ENCODE measurements around the gene VRTN. TPM values are rescaled to one million over a fixed set of nuclear protein-coding genes. Genes with fewer than 3 reads are reported as not detected.

Gene VRTN
- total RNA-seq, 2 donors from 2014 or later: not detected

GRCh38 chr14:74346341-74346740, 1.9 kb upstream of the VRTN start:
- no peak for DNase-seq (ENCODE audit: low spot score in 2 of 2)
- H3K9me3 Mint-ChIP-seq: no peaks in the 10 kb centered on the region

GRCh38 chr14:74347097-74347794, 1.0 kb upstream of the VRTN start:
- DNase-seq (ENCODE audit: low spot score in 2 of 2) (no peak), ATAC-seq (no peak)
- Mint-ChIP-seq H3K9me3 (no peaks in the 10 kb centered on the region), H3K36me3 (no peaks in the 10 kb centered on the region), H3K27ac (no peak overlapping the region)

More at GRCh38 chr14:74346341-74346740, 1.9 kb upstream of the VRTN start:
- no peak overlapping the region for H3K27ac Mint-ChIP-seq
- ATAC-seq: no peak
- no peaks in the 10 kb centered on the region for H3K36me3 Mint-ChIP-seq

GRCh38 chr14:74347795-74348100, 523 bp upstream of the VRTN start:
- DNase-seq (ENCODE audit: low spot score in 2 of 2) (no peak), ATAC-seq (no peak)
- H3K9me3 Mint-ChIP-seq: no peaks in the 10 kb centered on the region
- no peak overlapping the region for H3K27ac Mint-ChIP-seq
- no peaks in the 10 kb centered on the region for H3K36me3 Mint-ChIP-seq

GRCh38 chr14:74348735-74349463, 628 bp downstream of the VRTN start:
- no peaks in the 10 kb centered on the region for H3K9me3 Mint-ChIP-seq
- DNase-seq (ENCODE audit: low spot score in 2 of 2) (no peak), ATAC-seq (no peak)
- no peaks in the 10 kb centered on the region for H3K36me3 Mint-ChIP-seq
- no peak overlapping the region for H3K27ac Mint-ChIP-seq

GRCh38 chr14:74349757-74350156, 1.5 kb downstream of the VRTN start:
- H3K36me3 Mint-ChIP-seq: no peaks in the 10 kb centered on the region
- no peaks in the 10 kb centered on the region for H3K9me3 Mint-ChIP-seq
- DNase-seq (ENCODE audit: low spot score in 2 of 2) (no peak), ATAC-seq (no peak)
- no peak overlapping the region for H3K27ac Mint-ChIP-seq

GRCh38 chr14:74350211-74350927, 2.1 kb downstream of the VRTN start:
- Mint-ChIP-seq H3K27ac (no peak overlapping the region), H3K9me3 (no peaks in the 10 kb centered on the region), H3K36me3 (no peaks in the 10 kb centered on the region)
- ATAC-seq: no peak
- DNase-seq (ENCODE audit: low spot score in 2 of 2): no peak

- no peak overlapping the region for H3K27ac Mint-ChIP-seq
- no peak for DNase-seq (ENCODE audit: low spot score in 2 of 2)
- H3K9me3 Mint-ChIP-seq: no peaks in the 10 kb centered on the region
- H3K36me3 Mint-ChIP-seq: no peaks in the 10 kb centered on the region
- ATAC-seq: no peak
Measured at GRCh38 chr14:74350928-74351323, 2.7 kb downstream of the VRTN start.

GRCh38 chr14:74356892-74357575, 8.8 kb downstream of the VRTN start:
- DNase-seq (ENCODE audit: low spot score in 2 of 2): no peak
- ATAC-seq: no peak
- no peak overlapping the region for H3K27ac Mint-ChIP-seq
- no peaks in the 10 kb centered on the region for H3K9me3 Mint-ChIP-seq
- H3K36me3 Mint-ChIP-seq: no peaks in the 10 kb centered on the region

- ATAC-seq: no peak
- Mint-ChIP-seq H3K27ac (no peak overlapping the region), H3K9me3 (no peaks in the 10 kb centered on the region), H3K36me3 (no peaks in the 10 kb centered on the region)
- no peak for DNase-seq (ENCODE audit: low spot score in 2 of 2)
Measured at GRCh38 chr14:74357585-74357984, 9.3 kb downstream of the VRTN start.

- H3K27ac Mint-ChIP-seq: no peak overlapping the region
- ATAC-seq: no peak
- DNase-seq (ENCODE audit: low spot score in 2 of 2): no peak
Measured at GRCh38 chr14:74358176-74358829, 10.0 kb downstream of the VRTN start.

GRCh38 chr14:74360163-74360562, 11.9 kb downstream of the VRTN start:
- no peak overlapping the region for H3K27ac Mint-ChIP-seq
- DNase-seq (ENCODE audit: low spot score in 2 of 2) (no peak), ATAC-seq (no peak)
- H3K9me3 Mint-ChIP-seq: no peaks in the 10 kb centered on the region
- H3K36me3 Mint-ChIP-seq: no peaks in the 10 kb centered on the region

More at GRCh38 chr14:74358176-74358829, 10.0 kb downstream of the VRTN start:
- H3K9me3 Mint-ChIP-seq: no peaks in the 10 kb centered on the region
- H3K36me3 Mint-ChIP-seq: no peaks in the 10 kb centered on the region

- peak; percentile 59 to 68 for DNase-seq (ENCODE audit: low spot score in 2 of 2)
- peak; percentile 67 to 68 for ATAC-seq
- Mint-ChIP-seq H3K27ac (no peak overlapping the region), H3K9me3 (no peaks in the 10 kb centered on the region), H3K36me3 (no peaks in the 10 kb centered on the region)
Measured at GRCh38 chr14:74362361-74362915, 14.2 kb downstream of the VRTN start.

- no peak for ATAC-seq
- no peak overlapping the region for H3K27ac Mint-ChIP-seq
- no peaks in the 10 kb centered on the region for H3K36me3 Mint-ChIP-seq
- no peaks in the 10 kb centered on the region for H3K9me3 Mint-ChIP-seq
- no peak for DNase-seq (ENCODE audit: low spot score in 2 of 2)
Measured at GRCh38 chr14:74364271-74364880, 16.1 kb downstream of the VRTN start.

- H3K36me3 Mint-ChIP-seq: no peaks in the 10 kb centered on the region
- H3K9me3 Mint-ChIP-seq: no peaks in the 10 kb centered on the region
- no peak for ATAC-seq
Measured at GRCh38 chr14:74368026-74368425, 19.8 kb downstream of the VRTN start.

GRCh38 chr14:74368441-74368840, 20.2 kb downstream of the VRTN start:
- ATAC-seq (no peak), DNase-seq (ENCODE audit: low spot score in 2 of 2) (no peak)
- no peak overlapping the region for H3K27ac Mint-ChIP-seq
- H3K9me3 Mint-ChIP-seq: no peaks in the 10 kb centered on the region
- H3K36me3 Mint-ChIP-seq: no peaks in the 10 kb centered on the region

More at GRCh38 chr14:74368026-74368425, 19.8 kb downstream of the VRTN start:
- no peak overlapping the region for H3K27ac Mint-ChIP-seq
- no peak for DNase-seq (ENCODE audit: low spot score in 2 of 2)
